ENCODE results near the gene CBFA2T2.

The CBFA2T2 gene

GRCh38 chr20:33650753-33651561, 161.1 kb downstream of the CBFA2T2 start:
- peaks cover 33% of the 10 kb centered on the region for H3K4me1 ChIP-seq (ENCODE audit: control insufficient read depth, insufficient read depth, low read length)
- no peaks in the 10 kb centered on the region for H3K9me3 ChIP-seq (ENCODE audit: control insufficient read depth, low read length)
- no peak overlapping the region for H3K4me3 ChIP-seq (ENCODE audit: low read length)
- DNase-seq (ENCODE audit: low read depth) = no peak
- H3K9ac ChIP-seq (ENCODE audit: low read length) = no peak overlapping the region
- no peaks in the 10 kb centered on the region for H3K27me3 ChIP-seq (replicated peaks; ENCODE audit: control insufficient read depth, insufficient read depth, low read length)
- H3K36me3 ChIP-seq (ENCODE audit: control insufficient read depth, insufficient read depth, low read length, severe bottlenecking) = peaks cover 2% of the 10 kb centered on the region

- Histone ChIP-seq H3K4me1 (ENCODE audit: control insufficient read depth, insufficient read depth, low read length) (peaks cover 33% of the 10 kb centered on the region), H3K36me3 (ENCODE audit: control insufficient read depth, insufficient read depth, low read length, severe bottlenecking) (peaks cover 4% of the 10 kb centered on the region), H3K9ac (ENCODE audit: low read length) (no peak overlapping the region), H3K4me3 (ENCODE audit: low read length) (no peak overlapping the region), H3K9me3 (ENCODE audit: control insufficient read depth, low read length) (no peaks in the 10 kb centered on the region), H3K27me3 (replicated peaks; ENCODE audit: control insufficient read depth, insufficient read depth, low read length) (no peaks in the 10 kb centered on the region)
- DNase-seq (ENCODE audit: low read depth) = no peak
Measured at GRCh38 chr20:33651562-33652048, 161.7 kb downstream of the CBFA2T2 start.

- no peaks in the 10 kb centered on the region for H3K27me3 ChIP-seq (replicated peaks; ENCODE audit: control insufficient read depth, insufficient read depth, low read length)
- H3K4me1 ChIP-seq (ENCODE audit: control insufficient read depth, insufficient read depth, low read length) = peaks cover 20% of the 10 kb centered on the region
- no peak overlapping the region for H3K4me3 ChIP-seq (ENCODE audit: low read length)
- H3K9ac ChIP-seq (ENCODE audit: low read length) = peak overlapping the region; percentile 43
- DNase-seq (ENCODE audit: low read depth) = peak; percentile 76
- no peaks in the 10 kb centered on the region for H3K9me3 ChIP-seq (ENCODE audit: control insufficient read depth, low read length)
- peaks cover 19% of the 10 kb centered on the region for H3K36me3 ChIP-seq (ENCODE audit: control insufficient read depth, insufficient read depth, low read length, severe bottlenecking)
Measured at GRCh38 chr20:33653218-33653899, 163.5 kb downstream of the CBFA2T2 start.

- Histone ChIP-seq H3K4me1 (ENCODE audit: control insufficient read depth, insufficient read depth, low read length) (peaks cover 13% of the 10 kb centered on the region), H3K9ac (ENCODE audit: low read length) (peak overlapping the region; percentile 43), H3K9me3 (ENCODE audit: control insufficient read depth, low read length) (no peaks in the 10 kb centered on the region), H3K4me3 (ENCODE audit: low read length) (no peak overlapping the region), H3K36me3 (ENCODE audit: control insufficient read depth, insufficient read depth, low read length, severe bottlenecking) (peaks cover 24% of the 10 kb centered on the region), H3K27me3 (replicated peaks; ENCODE audit: control insufficient read depth, insufficient read depth, low read length) (no peaks in the 10 kb centered on the region)
- no peak for DNase-seq (ENCODE audit: low read depth)
Measured at GRCh38 chr20:33653900-33654596, 164.2 kb downstream of the CBFA2T2 start.

GRCh38 chr20:33654680-33655161, 164.8 kb downstream of the CBFA2T2 start:
- peaks cover 9% of the 10 kb centered on the region for H3K4me1 ChIP-seq (ENCODE audit: control insufficient read depth, insufficient read depth, low read length)
- H3K36me3 ChIP-seq (ENCODE audit: control insufficient read depth, insufficient read depth, low read length, severe bottlenecking) = peaks cover 27% of the 10 kb centered on the region
- no peaks in the 10 kb centered on the region for H3K9me3 ChIP-seq (ENCODE audit: control insufficient read depth, low read length)
- no peak for DNase-seq (ENCODE audit: low read depth)
- no peak overlapping the region for H3K9ac ChIP-seq (ENCODE audit: low read length)
- H3K27me3 ChIP-seq (replicated peaks; ENCODE audit: control insufficient read depth, insufficient read depth, low read length) = no peaks in the 10 kb centered on the region
- no peak overlapping the region for H3K4me3 ChIP-seq (ENCODE audit: low read length)

- peaks cover 9% of the 10 kb centered on the region for H3K4me1 ChIP-seq (ENCODE audit: control insufficient read depth, insufficient read depth, low read length)
- no peak overlapping the region for H3K4me3 ChIP-seq (ENCODE audit: low read length)
- H3K36me3 ChIP-seq (ENCODE audit: control insufficient read depth, insufficient read depth, low read length, severe bottlenecking) = peaks cover 29% of the 10 kb centered on the region
- no peaks in the 10 kb centered on the region for H3K9me3 ChIP-seq (ENCODE audit: control insufficient read depth, low read length)
- no peak overlapping the region for H3K9ac ChIP-seq (ENCODE audit: low read length)
- DNase-seq (ENCODE audit: low read depth) = no peak
- H3K27me3 ChIP-seq (replicated peaks; ENCODE audit: control insufficient read depth, insufficient read depth, low read length) = no peaks in the 10 kb centered on the region
Measured at GRCh38 chr20:33655164-33655563, 165.3 kb downstream of the CBFA2T2 start.

GRCh38 chr20:33656010-33656782, 166.3 kb downstream of the CBFA2T2 start:
- no peak overlapping the region for H3K4me3 ChIP-seq (ENCODE audit: low read length)
- no peaks in the 10 kb centered on the region for H3K27me3 ChIP-seq (replicated peaks; ENCODE audit: control insufficient read depth, insufficient read depth, low read length)
- no peak for DNase-seq (ENCODE audit: low read depth)
- H3K9ac ChIP-seq (ENCODE audit: low read length) = no peak overlapping the region
- H3K36me3 ChIP-seq (ENCODE audit: control insufficient read depth, insufficient read depth, low read length, severe bottlenecking) = peaks cover 30% of the 10 kb centered on the region
- peaks cover 9% of the 10 kb centered on the region for H3K4me1 ChIP-seq (ENCODE audit: control insufficient read depth, insufficient read depth, low read length)
- no peaks in the 10 kb centered on the region for H3K9me3 ChIP-seq (ENCODE audit: control insufficient read depth, low read length)

- Histone ChIP-seq H3K9ac (ENCODE audit: low read length) (no peak overlapping the region), H3K4me1 (ENCODE audit: control insufficient read depth, insufficient read depth, low read length) (peaks cover 9% of the 10 kb centered on the region), H3K27me3 (replicated peaks; ENCODE audit: control insufficient read depth, insufficient read depth, low read length) (no peaks in the 10 kb centered on the region), H3K9me3 (ENCODE audit: control insufficient read depth, low read length) (no peaks in the 10 kb centered on the region), H3K36me3 (ENCODE audit: control insufficient read depth, insufficient read depth, low read length, severe bottlenecking) (peaks cover 30% of the 10 kb centered on the region), H3K4me3 (ENCODE audit: low read length) (no peak overlapping the region)
- no peak for DNase-seq (ENCODE audit: low read depth)
Measured at GRCh38 chr20:33656783-33657703, 167.1 kb downstream of the CBFA2T2 start.

GRCh38 chr20:33657704-33658095, 167.8 kb downstream of the CBFA2T2 start:
- H3K36me3 ChIP-seq (ENCODE audit: control insufficient read depth, insufficient read depth, low read length, severe bottlenecking) = peaks cover 30% of the 10 kb centered on the region
- no peak overlapping the region for H3K4me3 ChIP-seq (ENCODE audit: low read length)
- H3K9me3 ChIP-seq (ENCODE audit: control insufficient read depth, low read length) = no peaks in the 10 kb centered on the region
- no peak overlapping the region for H3K9ac ChIP-seq (ENCODE audit: low read length)
- peaks cover 10% of the 10 kb centered on the region for H3K4me1 ChIP-seq (ENCODE audit: control insufficient read depth, insufficient read depth, low read length)
- DNase-seq (ENCODE audit: low read depth) = no peak
- H3K27me3 ChIP-seq (replicated peaks; ENCODE audit: control insufficient read depth, insufficient read depth, low read length) = no peaks in the 10 kb centered on the region

- no peak overlapping the region for H3K9ac ChIP-seq (ENCODE audit: low read length)
- DNase-seq (ENCODE audit: low read depth) = no peak
- H3K36me3 ChIP-seq (ENCODE audit: control insufficient read depth, insufficient read depth, low read length, severe bottlenecking) = peaks cover 30% of the 10 kb centered on the region
- H3K9me3 ChIP-seq (ENCODE audit: control insufficient read depth, low read length) = no peaks in the 10 kb centered on the region
- no peak overlapping the region for H3K4me3 ChIP-seq (ENCODE audit: low read length)
- peaks cover 13% of the 10 kb centered on the region for H3K4me1 ChIP-seq (ENCODE audit: control insufficient read depth, insufficient read depth, low read length)
- no peaks in the 10 kb centered on the region for H3K27me3 ChIP-seq (replicated peaks; ENCODE audit: control insufficient read depth, insufficient read depth, low read length)
Measured at GRCh38 chr20:33658510-33658909, 168.6 kb downstream of the CBFA2T2 start.

Measured in adipocyte (in vitro differentiated cells).